ENCODE measurements around the gene VPS50. TPM values are rescaled to one million over a fixed set of nuclear protein-coding genes. Genes with fewer than 3 reads are reported as not detected.
"Not testable (repeated sequence)": the region's sequence is repeated elsewhere in the genome, so short reads cannot be mapped to it uniquely, and the experiment has no call there.

The VPS50 gene
- total RNA-seq, 1 donor from 2014 or later = 11.6 TPM

DNA sequence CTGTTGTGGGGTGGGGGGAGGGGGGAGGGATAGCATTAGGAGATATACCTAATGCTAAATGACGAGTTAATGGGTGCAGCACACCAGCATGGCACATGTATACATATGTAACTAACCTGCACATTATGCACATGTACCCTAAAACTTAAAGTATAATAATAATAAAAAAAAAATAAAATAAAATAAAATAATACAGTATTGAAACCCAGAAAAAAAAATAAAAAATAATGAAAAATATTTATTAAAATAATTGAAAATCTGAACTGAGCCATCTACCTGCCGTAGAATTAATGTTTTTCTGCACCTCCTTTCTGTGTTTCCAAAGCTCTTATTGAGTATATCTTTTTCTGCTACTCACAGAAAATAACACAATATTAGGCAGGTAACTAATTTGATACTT is 94.1 kb downstream of the VPS50 start:
- DNase-seq (ENCODE audit: low spot score); ATAC-seq: not testable (repeated sequence)

DNA sequence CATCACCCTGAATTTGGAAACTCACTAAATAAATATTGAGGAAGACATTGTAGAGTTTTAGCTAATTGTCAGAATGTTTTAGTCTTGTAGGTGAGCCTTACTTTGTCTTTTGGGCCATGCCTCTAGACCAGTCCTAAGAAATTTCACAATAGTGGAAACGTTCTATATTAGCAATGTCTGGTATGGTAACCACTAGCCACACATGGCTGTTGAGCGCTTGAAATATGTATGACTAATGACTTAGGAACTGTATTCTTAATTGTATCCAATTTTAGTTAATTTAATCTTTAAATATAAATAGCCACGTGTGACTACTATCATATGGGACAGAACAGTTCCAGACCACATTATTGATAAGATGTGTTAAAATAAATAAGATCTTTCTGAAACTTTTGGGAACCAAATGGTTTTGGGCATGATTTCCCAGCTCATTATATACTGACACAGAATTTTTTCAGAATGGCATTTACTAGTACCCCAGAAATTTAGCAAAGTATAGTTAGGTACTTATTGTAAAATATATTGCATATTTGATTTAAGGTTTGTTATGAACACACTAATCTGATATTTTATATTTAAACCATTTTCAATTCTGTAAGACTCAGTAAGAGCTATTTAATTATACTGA is 95.0 kb downstream of the VPS50 start:
- no peak for ATAC-seq
- DNase-seq (ENCODE audit: low spot score) = no peak

DNA sequence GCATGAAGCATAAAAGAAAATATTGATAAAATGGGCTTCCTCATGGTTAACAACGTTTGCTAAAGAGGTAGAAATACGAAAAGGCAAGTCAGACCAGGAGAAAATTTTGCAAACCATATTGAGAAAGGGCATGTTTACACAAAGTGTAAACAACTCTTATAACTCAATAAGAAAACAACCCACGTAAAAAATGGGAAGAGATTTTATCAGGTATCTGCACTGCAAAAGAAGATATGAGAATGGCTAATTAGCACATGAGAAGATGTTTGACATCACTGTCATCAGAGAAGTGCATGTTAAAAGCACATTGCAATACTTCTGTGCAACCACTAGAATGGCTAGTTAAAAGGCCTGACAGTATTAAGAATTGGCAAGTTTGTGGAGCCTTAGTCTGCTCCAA is 99.5 kb downstream of the VPS50 start:
- DNase-seq (ENCODE audit: low spot score) (no peak), ATAC-seq (no peak)

DNA sequence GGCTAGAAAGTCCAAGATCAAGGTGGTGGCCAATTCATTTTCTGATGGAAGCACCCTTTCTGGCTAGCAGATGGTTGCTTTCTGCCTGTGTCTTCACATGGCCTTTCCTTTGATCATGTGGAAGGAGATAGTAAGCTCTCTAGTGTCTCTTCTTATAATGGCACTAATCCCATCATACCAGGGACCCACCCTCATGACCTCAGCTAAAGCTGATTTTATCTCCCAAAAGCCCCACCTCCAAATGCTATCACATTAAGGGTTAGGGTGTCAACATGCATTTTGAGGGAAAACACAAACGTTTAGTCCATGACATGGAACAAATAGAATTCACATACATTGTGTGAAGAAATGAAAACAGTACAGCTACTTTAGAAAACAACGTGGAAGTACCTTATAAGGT is 100.0 kb downstream of the VPS50 start:
- ATAC-seq (no peak), DNase-seq (ENCODE audit: low spot score) (no peak)

DNA sequence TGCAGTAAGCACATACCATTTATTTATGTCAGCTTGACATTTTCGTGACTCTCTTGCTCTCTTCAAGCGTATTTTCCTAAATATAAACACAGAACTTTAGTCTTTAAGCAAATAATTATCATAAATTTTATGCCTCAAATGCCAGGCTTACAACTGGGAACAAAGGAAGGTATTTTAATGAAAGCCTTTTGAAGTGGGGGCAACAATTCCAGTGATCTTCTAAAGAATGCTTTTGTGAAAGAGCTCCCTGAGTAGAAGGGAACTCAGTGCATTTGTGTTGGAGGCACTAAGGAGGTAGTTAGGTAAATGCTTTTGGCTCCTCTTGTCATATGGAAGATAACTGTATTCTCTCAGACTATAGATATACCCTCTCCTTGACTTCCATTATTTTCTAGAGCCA is 104.9 kb downstream of the VPS50 start:
- no peak for ATAC-seq
- no peak for DNase-seq (ENCODE audit: low spot score)

DNA sequence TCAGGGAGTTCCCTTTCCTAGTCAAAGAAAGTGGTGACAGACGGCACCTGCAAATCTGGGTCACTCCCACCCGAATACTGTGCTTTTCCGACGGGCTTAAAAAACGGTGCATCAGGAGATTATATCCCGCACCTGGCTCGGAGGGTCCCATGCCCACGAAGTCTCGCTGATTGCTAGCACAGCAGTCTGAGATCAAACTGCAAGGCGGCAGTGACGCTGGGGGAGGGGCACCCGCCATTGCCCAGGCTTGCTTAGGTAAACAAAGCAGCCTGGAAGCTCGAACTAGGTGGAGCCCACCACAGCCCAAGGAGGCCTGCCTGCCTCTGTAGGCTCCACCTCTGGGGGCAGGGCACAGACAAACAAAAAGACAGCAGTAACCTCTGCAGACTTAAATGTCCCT is 110.0 kb downstream of the VPS50 start:
- DNase-seq (ENCODE audit: low spot score); ATAC-seq: not testable (repeated sequence)

DNA sequence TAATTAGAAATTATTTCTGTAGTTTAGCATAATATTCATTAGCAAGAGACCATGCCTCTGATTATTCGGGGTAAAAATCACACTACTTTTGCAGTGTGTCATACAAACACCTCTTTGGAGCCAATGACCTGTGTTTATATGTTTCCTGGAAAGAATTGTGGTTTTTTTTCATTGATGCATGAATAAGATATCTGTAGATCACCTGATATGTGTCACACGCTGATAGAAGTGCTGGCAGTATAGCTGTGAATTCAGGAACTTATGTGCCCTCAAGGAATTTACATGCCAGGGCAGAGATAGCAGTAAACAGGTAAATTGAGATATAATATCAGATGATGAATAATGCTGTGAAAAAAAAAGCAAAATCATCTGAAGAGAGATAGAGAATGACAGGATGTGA is 118.2 kb downstream of the VPS50 start:
- ATAC-seq = no peak
- DNase-seq (ENCODE audit: low spot score) = no peak

DNA sequence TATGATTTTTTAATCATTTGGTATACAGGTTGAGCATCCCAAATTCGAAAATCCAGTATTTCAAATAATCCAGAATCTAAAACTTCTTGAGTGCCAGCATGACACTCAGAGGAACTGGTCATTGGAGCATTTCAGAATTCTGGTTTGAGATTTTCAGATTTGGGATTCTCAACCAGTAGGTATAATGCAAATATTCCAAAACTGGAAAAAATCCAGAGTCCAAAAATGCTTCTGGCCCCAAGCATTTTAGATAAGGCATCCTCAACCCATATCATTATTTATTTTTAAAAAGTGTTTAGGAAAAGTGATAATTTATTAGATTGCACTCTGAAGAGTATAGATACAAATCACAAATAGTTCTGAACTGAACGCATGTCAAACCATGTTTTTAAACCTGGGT is 120.7 kb downstream of the VPS50 start:
- ATAC-seq (no peak), DNase-seq (ENCODE audit: low spot score) (no peak)

DNA sequence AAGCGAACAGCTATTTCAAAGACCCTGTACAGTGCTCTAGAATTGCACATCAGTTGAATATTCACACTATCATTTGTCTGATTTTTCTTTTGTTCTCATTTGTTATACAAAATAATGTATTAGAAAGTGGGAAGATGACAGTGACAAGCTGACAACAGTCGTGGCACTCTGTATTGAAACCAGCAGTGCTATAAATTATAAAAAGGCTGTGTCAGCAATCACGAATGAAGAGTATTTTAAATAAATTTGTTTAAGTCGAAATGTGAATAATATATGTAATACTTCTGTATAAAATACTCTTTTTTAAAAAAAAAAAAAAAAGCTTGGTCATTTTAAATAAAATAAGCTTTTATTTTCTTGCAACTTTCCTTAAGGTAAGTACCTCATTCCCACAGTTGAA is 122.6 kb downstream of the VPS50 start:
- DNase-seq (ENCODE audit: low spot score) = no peak
- no peak for ATAC-seq

DNA sequence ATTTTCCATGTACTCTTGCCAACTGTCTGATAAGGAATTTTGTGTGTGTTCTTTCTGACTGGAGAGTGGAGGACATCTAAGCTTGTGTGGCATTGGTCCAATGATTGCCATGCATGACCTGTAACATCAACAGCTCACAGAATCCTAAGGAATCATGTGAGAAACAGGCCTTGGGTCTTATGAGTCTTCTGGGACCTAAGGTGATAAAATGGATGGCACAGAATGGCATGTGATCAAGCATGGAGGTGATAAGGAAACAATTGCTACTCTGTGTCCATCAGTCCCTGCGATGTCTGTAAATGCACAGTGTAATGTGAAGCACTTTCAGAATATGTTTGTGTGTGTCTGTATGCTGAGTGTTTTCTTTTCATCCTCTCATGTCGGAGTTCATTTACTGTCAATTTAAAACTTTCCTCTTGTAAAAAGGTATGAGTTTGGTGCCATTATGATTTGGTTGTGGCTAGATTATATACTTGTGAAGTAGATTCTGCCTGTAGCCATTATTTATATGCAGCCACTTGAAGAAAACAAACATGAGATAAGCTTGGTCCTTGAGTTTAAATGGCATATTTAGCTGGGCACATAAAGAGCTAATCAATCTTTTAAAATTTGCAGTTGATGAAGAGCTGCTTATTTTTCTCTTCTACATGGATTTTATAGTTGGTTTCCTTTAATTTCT is 127.5 kb downstream of the VPS50 start:
- DNase-seq (ENCODE audit: low spot score) (no peak), ATAC-seq (no peak)

DNA sequence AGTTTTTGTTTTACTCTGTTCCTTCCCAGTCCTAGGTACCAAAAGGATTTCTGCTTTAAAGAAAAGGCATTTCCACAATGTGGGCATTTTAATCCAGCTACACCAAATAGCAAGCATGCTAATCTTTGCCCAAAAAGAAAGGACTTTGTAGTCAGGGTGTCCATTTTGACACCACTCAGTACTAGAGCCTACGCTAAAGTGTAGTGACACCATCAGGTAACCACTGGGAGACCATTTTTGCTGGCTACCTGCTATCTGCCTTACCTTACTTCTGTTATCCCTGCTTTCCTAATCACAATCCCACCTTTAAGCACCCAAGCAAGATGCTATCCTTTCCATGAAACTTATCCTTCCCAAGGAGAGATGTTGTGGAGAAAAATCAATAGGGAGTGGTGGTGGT is 129.7 kb downstream of the VPS50 start:
- no peak for ATAC-seq
- no peak for DNase-seq (ENCODE audit: low spot score)

DNA sequence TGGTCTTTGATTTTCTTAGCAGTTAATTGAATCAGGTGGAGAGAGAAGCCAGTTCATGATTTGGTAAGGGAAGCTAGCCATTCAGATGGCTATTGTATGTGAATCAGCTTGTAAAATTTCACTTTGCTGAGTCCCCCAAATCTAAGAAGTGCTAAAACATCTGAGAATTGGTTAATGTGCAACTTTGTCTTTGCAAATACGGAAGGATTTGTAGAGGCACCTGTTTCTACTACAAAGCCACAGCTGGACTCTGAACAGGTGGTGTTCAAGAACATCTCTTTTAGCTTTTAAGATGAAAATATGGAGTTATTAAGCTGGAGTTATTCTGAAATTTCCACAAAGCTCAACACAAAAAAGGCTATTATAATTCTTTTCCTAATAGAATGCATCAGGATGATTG is 132.6 kb downstream of the VPS50 start:
- ATAC-seq = no peak

DNA sequence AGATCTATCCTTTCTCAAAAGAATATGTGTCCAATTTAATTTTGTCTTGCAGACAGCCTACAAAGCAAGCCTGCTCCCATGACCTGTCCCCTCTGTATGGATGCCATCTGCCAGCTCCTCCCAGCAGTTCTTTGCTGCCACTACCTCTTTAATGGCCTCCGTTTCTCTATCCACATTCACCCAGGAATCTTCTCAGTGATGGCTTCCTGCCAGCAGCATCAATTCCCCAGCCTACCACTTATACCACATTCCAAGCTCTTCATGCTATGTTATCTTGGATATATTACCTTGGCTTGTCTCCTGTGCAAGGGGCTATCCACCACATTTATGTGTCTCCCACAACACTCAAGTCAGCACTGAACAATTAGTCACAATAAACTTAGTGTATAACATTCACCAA is 133.2 kb downstream of the VPS50 start:
- DNase-seq (ENCODE audit: low spot score) (no peak), ATAC-seq (no peak)

More for the DNA sequence above, 132.6 kb downstream of the VPS50 start:
- DNase-seq (ENCODE audit: low spot score) = no peak

DNA sequence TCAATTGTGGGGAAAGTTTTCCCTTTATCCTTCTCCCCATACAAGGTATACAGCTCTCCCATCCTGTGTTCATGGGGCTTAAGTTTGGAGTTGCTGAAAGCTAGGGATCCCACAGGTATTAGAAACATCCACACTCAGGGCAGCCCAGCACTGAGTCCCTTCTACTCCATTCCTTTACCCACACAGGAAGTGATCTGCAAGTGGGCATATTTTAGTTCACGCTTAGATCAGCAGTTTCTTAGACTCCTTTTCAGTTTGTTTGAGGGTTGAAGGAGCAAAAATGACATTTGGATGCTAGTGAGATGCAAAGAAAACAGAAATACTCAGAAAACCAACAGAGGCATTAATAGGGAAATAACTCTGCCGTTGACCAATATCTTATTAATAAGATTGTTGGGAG is 134.7 kb downstream of the VPS50 start:
- DNase-seq (ENCODE audit: low spot score) (no peak), ATAC-seq (no peak)

DNA sequence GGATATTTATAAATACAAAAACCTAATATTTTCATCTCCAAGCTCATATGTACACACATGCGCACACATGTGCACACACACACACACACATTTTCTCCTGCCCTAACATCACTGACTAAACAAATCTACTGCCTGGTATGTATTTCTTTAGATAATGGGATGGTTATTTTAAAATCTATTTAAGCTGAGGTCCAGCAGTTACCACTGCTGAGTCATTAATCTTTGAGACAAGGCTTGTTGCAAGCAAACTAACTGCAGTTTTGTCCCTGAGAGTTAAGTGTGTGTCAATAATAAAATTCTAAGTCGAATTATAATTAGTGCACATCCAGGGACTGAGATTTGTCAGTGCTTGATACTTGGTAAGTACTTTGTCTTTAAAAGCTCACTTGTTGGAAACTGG is 135.1 kb downstream of the VPS50 start:
- DNase-seq (ENCODE audit: low spot score) (no peak), ATAC-seq (no peak)

DNA sequence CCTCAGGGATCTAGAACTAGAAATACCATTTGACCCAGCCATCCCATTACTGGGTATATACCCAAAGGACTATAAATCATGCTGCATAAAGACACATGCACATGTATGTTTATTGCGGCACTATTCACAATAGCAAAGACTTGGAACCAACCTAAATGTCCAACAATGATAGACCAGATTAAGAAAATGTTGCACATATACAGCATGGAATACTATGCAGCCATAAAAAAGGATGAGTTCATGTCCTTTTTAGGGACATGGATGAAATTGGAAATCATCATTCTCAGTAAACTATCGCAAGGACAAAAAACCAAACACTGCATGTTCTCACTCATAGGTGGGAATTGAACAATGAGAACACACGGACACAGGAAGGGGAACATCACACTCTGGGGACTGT is 138.8 kb downstream of the VPS50 start:
- not testable (repeated sequence) for ATAC-seq; DNase-seq (ENCODE audit: low spot score)

DNA sequence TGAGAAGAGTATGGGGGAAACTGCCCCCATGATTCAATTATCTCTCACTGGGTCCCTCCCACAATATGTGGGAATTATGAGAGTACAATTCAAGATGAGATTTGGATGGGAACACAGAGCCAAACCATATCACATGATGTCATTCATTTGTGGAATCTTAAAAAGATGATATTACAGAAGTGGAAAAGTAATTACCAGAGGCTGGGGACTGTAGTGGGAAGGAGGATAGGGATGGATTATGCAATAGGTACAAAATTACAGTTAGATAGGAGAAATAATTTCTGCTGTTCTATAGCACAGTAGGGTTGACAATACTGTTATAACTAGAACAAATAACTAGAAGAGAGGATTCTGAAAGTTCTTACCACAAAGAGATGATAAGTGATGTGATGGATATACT is 141.4 kb downstream of the VPS50 start:
- ATAC-seq = no peak
- no peak for DNase-seq (ENCODE audit: low spot score)

DNA sequence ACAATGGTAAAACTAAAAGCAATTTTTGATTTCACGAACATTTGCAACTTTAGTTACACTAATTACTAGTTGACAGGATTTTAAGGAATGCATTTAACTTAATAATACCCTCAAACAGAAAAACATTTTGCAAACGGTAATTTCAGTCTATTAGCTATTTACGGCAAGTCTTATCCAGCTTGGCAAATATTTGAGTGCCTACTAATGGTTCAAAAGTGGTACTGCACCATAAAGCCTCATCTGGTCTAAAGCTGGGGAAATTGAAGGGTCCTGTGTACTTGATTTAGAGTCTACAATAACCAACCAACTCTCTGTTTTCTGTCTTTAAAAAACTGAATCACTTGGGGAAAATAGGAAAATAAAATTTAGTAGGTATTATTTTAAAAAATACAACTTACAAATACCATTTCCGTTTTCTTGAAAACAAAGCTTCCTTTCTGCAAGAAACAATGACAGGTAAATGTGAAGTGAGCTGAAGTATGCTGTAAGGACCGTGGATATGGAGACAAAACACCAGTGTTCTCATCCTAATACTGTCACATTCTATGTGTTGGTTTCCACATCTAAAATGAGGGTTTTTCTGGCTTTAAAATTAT is 142.3 kb downstream of the VPS50 start:
- DNase-seq (ENCODE audit: low spot score) (no peak), ATAC-seq (peak; percentile 79)

DNA sequence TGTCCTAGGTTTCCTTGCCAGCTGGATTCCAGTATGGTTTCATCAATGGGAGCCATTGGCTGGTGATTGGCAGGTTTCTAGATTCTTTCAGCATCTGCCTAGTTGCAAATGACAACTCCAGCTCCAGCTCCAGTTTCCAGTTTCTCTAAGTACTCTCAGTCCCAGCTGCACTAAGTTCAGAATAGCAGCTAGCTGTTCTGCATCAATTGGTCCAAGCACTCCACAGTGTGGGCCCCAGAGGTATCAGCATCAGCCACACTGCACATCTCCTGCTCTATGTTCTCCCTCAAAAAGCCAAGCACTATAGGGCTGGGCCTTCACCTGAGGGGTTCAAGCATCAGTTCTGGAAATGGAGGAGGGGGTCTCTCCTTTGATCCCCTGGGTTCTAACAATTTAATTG is 143.4 kb downstream of the VPS50 start:
- ATAC-seq (no peak), DNase-seq (ENCODE audit: low spot score) (no peak)

DNA sequence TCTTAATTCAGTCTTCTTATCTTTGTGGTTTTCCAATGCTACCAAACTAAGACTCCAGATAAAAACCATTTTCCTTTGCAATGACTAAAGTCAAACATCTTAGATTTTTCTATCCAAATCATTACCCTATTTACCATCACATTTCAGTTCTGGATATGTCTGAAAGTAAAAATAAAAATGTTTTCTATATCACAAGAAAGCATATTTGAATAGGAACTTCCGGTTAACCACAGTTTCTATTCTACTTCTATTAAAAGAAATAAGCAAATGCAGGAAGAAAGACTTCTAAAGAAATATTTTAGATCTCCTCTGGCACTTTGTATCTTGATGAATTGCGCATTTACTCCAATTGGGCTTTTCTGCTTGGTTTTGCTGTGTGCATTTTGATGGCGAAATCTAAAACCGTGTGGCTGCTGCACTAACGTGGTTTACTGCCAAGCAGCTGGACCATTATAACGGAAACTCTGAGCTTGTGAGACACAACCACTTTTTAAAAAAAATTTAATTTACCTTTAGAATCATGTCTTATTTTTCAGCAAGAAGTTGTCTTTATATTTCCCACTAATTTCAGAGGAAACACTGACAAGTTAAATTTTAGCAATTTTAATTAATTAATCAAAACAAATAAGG is 146.1 kb downstream of the VPS50 start:
- DNase-seq (ENCODE audit: low spot score) = no peak
- ATAC-seq = no peak

DNA sequence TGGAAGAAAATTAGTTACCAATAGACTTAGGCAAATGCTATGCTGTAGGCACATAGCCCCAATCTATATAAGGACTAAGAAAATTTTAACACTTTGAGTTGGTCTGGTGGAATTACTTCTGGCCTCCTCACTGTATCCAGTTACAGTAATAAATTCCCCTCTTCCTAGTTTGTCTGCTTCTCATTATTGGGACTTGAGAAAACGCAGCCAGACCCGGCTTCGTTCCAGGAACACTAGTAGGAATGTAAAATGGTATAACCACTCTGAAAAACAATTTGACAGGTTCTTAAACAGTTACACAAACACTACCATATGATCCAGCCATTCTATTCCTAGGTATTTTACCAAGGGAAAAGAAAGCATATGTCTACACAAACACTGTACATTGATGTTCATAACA is 150.2 kb downstream of the VPS50 start:
- DNase-seq (ENCODE audit: low spot score) = no peak
- ATAC-seq = no peak

DNA sequence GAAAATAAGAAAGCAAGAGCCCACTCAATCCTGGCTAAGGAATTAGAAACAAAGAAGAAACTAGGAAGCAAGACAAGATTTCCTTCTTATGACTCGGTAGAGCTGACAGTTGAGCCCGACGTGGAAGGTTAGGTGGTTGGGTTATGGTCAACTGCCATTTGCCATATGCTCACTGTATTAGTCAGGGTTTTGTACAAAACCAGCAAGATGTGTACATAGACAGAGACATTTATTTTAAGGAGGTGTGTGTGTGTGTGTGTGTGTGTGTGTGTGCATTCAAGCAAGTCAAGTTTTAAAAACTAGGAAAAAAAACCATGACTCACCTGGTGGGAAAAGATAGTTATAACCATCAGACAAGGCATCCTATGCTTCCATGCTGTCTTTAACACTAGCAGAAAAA is 158.5 kb downstream of the VPS50 start:
- ATAC-seq (no peak), DNase-seq (ENCODE audit: low spot score) (no peak)
